Activated T-cell treated with anti-CD3 and anti-CD28 coated beads for 48 hours (primary cell): ENCODE data around the gene BBC3.

Experiments
- DNase-seq: peaks from one replicate; pipeline ENCODE4 v3.0.0-alpha.2; 2020; ENCODE audit warnings: low read depth

Gene BBC3

GRCh38 chr19:47230054-47230920 lies 712 bp downstream of the BBC3 start:
- peak; percentile 75 for DNase-seq

GRCh38 chr19:47229676-47230053 lies 1.3 kb downstream of the BBC3 start:
- DNase-seq = no peak

- DNase-seq = no peak
Observed at GRCh38 chr19:47228937-47229675, 1.9 kb downstream of the BBC3 start.

DNA sequence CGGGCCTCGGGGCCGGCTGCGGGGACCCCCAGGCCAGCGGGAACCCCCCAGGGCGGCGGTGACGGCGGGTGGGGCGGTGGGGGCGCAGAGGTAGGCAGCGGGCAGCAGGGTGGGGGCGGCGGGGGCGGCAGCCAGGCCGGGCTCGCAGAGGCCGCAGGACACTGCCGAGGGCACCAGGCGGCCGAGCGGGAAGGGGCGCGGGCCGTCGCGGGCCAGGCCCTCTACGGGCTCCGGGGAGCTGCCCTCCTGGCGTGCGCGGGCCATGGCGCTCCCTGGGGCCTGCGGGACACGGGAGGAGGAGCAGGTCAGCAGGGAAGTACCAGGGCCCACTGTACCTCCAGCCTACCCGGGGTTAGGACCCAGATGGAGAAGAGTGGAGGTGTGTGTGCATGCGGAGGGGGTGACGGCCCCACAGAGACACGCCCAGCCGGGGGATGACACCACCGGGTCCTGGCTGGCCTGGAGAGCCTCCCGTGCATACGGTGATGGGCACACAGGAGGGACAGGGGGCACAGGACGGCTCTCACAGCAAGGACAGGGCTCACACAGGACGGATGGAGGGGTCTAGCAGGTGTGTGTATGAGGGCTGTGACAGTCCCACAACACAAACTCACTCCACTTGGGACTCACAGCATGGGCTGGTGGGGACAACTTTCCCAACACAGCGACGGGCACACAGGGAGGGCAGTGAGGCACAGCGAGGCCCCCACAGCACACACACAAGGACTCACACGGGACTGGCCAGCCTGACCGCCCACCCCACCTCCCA lies 2.6 kb downstream of the BBC3 start:
- DNase-seq = no peak

GRCh38 chr19:47227352-47228167 lies 3.4 kb downstream of the BBC3 start:
- no peak for DNase-seq

GRCh38 chr19:47226426-47227351 lies 4.3 kb downstream of the BBC3 start:
- no peak for DNase-seq

DNA sequence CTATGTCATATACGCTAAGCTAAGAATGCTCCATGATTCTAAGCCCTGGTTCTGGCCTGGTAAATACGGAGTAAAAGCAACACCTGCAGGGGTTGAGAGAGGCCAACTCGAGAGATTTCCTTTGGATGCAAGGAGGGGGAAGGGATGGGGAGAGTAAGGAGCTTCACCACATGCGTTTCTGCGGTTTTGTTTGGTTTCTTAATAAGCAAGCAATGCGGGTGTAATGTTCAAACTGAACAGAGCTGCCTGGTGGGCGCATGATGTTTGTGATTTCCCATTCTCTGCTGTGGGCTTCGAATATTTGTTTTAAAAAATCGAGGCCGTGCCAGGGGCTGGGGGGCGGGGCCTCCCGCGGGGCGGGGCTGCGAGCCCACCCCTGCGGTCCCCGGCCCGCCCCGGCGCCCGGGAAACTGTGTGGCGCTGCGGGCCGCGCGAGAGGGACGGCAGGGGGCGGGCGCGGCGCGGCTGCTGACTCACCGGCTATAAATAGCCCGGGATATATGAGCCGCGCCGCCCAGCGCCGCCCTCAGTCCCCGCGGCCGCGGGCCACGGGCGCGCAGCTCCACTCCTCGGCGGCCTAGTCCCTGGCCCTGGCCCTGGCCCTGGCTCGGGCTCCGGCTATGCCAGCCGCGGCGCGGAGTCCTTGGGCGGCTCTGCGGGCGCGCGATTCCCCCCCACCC lies 5.1 kb downstream of the BBC3 start:
- DNase-seq = peak; percentile 82

- DNase-seq = no peak
Observed at GRCh38 chr19:47221890-47222289, 9.1 kb downstream of the BBC3 start.

DNA sequence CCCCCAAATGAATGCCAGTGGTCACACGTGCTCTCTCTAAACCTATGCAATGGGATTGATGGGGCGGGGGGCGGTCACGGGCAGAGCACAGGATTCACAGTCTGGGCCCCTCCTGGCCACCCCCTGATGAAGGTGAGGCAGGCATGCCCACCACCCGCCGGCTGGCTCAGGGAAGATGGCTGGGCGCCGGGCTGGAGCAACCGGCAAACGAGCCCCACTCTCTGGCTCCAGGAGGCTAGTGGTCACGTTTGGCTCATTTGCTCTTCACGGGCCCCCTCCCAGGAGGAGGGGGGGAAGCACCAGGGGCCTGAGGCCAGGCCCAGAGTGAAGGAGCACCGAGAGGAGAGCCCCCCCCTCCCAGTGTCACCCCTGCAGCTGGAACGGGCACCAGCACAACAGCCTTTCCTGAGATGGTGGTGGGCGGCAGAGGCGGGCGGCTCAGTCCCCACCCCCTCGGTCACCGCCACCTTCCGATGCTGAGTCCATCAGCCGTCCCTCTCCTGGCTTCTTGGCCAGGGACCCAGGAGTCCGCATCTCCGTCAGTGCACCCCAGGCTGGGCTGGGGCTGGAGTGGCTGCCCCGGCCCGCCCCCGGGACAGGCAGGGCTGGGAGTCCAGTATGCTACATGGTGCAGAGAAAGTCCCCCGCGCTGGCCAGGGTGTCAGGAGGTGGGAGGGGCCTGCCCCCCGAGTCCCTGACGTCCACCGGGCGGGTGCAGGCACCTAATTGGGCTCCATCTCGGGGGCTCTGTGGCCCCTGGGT lies 9.7 kb downstream of the BBC3 start:
- DNase-seq = no peak

- no peak for DNase-seq
Observed at GRCh38 chr19:47215581-47215980, 15.4 kb downstream of the BBC3 start.

GRCh38 chr19:47210689-47211316 lies 20.2 kb downstream of the BBC3 start:
- DNase-seq = peak; percentile 63

DNA sequence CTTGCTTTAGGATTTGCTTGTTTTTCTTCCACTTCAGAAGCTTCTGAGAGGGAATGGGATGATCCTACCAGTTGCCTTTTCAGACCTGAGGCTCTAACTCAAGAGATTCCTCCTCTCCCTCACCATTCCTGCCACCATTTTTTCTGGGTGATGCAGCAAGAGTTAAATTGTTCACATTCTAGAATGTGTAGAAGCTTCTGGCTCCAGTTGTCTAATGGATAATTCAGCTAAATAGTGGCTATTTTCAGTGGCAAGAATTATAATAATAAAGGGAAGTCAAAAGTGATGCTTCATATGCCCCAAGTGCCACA lies 20.9 kb downstream of the BBC3 start:
- DNase-seq = no peak

- no peak for DNase-seq
Observed at GRCh38 chr19:47209319-47210179, 21.4 kb downstream of the BBC3 start.

DNA sequence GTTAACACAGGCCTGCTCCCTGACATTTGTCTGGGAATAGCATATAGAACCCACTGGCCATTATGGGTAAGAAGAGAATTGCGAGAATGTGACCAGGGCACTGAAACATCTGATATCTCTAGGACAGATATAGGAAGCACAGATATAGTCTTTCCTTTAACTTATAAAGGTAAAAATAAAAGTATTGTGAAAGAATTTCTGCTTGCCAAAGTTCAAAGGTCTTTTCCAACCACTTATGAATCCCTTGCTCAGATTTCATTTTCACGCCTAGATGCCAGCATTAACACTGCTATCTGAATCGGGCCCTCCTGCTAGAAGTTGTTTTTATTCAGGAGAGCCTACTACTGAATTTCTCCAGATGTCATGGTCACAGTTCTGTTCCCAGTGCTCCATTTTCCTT lies 27.7 kb downstream of the BBC3 start:
- no peak for DNase-seq

DNA sequence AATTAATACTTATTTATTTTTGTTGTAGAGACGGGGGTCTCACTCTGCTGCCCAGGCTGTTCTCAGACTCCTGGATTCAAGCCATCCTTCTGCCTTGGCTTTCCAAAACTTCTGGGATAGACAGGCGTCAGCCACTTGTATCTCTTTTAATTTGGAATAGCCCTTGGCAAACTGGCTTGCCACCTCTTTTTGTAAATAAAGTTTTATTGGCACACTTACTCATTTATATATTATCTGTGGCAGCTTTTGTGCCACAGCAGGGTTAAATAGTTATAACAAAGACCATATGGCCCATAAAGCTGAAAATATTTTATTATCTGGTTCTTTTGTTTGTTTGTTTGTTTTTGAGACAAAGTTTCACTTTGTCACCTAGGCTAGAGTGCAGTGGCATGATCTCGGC lies 30.5 kb downstream of the BBC3 start:
- DNase-seq = no peak

DNA sequence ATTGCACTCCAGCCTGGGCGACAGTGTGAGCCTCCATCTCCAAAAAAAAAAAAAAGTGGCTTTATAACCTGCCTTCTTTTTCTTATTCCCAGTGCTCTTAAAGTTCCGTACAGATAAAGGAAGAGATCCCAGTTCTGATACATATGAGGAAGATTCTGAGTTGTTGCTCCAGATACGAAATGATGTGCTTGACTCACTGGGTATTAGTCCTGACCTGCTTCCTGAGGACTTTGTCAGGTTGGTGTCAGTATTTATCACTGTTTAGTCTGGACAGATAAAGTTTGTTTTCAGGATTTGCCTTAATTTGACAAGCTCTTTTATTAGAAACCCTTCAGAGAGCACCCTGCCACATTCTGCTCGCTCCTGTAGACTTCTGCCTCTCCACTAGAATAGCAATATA lies 33.9 kb downstream of the BBC3 start:
- DNase-seq = no peak

- no peak for DNase-seq
Observed at GRCh38 chr19:47195434-47195833, 35.6 kb downstream of the BBC3 start.

DNA sequence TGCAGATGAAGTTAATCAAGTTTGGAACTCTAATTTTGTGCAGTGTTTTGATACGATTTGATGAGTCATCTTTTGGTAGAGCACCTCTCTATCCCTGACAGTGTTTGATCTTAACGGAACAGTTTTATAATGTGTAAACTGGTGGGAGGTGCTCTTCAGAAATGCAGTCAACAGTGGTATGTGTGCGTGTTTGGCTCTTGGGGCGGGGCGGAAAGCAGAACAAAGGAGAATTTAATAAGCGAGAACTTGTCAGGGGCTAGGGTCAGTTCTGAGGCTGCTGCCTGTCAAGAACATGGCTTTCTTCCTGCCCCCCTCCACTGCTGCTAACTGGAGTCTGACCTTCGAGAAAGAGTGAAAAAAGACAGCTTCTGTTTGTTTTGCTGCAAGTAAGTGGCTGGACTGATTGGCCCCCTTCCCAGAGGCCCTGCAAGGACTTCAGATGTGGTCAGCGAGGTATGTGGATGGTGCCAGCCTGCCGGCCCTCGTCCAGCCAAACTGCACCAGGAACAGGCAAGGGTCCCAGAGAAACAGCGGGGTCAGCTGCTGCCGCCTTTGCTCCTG lies 40.8 kb downstream of the BBC3 start:
- peak; percentile 51 for DNase-seq
